Activated T-cell treated with anti-CD3 and anti-CD28 coated beads, Interleukin-2, amount 50 U/mL, for 1 hour (primary cell): ENCODE data around the gene LIN52.

Source experiments
- DNase-seq: peaks from one replicate; pipeline ENCODE4 v3.0.0-alpha.2; 2020

Gene LIN52

DNA sequence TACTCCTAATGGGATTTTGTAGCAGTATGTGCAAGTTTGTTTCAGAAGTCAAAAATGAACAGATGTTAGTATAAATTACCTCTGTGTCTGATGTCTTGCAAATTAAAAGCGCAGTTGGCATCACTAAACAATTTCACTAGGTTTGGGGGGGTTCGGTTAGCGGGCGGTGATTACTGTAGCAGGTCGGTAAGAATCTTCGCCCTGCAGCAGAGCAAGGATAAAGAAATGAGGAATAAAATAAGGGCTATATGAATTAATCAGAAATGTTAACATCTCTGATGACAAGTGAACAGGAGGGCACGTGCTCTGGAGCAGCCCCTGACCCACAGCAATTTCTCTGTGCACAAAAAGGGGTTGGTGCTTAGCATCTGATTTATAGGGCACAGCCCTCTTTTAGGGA lies 110.9 kb downstream of the LIN52 start:
- DNase-seq: no peak

GRCh38 chr14:74198441-74199234 lies 113.9 kb downstream of the LIN52 start:
- DNase-seq: no peak

- DNase-seq: no peak
Measured at GRCh38 chr14:74202113-74202512, 117.4 kb downstream of the LIN52 start.

- DNase-seq: no peak
Measured at GRCh38 chr14:74203639-74204038, 118.9 kb downstream of the LIN52 start.

DNA sequence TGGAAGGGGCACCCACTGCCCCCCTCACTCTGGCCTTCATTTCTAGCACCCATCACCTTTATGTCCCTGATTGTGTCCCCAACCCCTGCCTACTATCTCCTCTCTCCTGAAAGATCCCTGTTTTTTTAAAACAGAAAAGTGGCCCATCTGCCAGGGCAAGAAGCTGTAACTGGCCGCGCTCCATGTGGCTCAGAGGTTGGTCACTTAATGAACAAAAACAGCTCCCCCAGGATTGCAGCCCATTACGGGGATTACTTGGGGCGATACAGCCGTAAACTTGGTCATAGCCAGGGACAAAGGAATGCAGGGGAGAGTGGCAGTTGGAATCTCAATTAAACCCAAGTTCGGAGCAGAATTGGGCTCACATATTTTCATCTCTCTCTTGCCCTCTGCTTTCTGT lies 119.7 kb downstream of the LIN52 start:
- no peak for DNase-seq

DNA sequence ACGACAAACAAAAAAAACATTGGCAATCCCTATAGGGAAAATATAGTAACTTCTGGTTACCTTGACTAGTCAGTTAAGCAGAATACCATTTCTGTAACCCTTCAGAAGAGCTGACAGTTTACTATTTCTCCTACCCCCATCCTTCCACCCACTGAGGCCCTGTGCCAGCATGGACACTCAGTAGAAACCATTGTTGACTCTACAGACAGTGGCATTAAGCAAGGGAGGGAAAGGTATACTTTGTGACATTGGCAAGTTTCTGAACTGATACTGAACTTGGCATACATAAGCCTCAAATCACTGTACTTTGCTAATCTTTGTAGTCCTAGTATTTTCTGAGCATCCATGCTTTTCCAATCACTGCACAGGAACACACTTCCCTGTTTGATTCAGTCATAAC lies 121.1 kb downstream of the LIN52 start:
- DNase-seq: no peak

DNA sequence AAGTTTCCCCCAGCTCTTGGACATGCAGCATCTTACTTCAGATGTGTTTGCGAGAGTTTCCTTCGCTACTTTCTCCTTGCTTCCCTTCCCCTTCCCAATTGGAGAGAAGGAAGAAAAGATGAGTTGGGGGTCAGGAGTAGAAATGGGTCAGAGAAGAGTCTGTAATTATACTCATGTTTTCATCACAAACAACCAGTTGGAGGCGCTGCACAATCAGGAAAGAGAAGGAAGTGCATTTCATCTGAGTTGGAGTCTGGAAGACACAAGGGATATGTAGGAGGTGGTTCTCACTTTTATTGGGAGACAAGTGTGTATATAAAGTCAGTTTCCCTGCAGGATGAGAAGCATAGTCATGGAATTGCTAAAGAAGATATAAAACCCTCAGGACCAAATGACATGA lies 123.2 kb downstream of the LIN52 start:
- no peak for DNase-seq

DNA sequence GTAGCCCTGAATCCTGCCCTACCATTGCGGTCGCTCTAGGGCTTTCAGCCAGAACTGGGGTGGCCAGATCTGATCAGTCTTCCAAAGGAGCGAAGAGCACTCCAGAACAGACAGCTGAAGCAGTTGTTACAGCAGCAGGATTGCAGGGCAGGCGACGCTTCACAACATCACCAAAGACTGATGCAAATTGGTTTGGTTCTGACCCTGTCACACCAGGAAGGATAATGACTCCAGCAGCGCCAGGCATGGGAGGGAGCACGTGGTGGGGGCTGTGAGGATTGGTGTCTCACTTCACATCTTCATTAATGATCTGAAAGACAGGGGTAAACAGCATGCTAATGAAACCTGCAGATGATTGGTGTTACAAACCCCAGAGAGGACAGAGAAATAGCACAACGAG lies 123.9 kb downstream of the LIN52 start:
- no peak for DNase-seq

GRCh38 chr14:74211945-74212580 lies 127.3 kb downstream of the LIN52 start:
- no peak for DNase-seq

GRCh38 chr14:74213907-74214803 lies 129.4 kb downstream of the LIN52 start:
- DNase-seq: no peak

- no peak for DNase-seq
Measured at GRCh38 chr14:74216671-74217070, 131.9 kb downstream of the LIN52 start.

GRCh38 chr14:74217672-74218448 lies 133.1 kb downstream of the LIN52 start:
- DNase-seq: peak; percentile 82

GRCh38 chr14:74218462-74218861 lies 133.7 kb downstream of the LIN52 start:
- DNase-seq: no peak

DNA sequence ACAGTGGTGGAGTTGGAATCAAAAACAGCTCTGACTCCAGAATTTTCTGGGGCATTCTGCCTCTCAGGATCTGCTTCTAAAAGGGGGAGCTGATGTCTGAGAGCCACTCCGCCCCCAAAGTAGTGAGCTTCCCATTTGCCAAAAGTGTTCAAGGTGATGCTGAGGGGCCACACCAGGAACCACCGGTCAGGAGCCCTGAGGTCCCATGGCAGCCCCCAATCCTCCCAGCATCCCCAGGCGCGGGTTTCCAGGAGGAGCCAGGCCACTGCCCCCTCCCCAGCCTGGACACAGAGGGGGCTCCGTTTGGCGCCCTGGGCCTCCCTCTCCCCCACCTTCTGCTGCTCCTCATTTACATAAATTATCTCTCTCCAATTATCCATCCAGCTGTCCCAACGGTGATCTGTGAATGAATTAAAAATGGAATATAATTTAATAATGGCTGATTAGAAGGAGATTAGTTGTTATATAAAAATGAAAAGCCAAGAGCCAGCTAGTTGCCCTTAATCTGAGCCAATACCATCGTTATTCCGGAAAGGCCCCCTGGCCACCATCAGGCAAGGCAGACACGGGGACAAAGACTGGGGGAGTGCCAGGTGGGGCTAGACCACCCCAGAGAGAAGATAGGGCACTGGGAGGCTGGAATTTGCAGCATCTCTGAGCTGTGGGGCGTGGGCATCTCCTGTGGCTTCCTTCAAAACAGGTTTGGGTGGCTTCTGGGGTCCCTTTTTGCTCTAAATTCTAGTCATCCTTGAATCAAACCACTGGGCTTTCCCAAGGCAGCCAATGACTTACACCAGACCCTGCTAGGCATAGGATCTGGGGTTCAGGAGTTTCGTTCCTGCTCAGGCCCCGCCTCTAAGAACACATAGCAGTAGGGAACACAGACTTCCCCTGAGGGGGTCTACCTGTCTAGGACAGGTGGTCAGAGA lies 134.8 kb downstream of the LIN52 start:
- no peak for DNase-seq

DNA sequence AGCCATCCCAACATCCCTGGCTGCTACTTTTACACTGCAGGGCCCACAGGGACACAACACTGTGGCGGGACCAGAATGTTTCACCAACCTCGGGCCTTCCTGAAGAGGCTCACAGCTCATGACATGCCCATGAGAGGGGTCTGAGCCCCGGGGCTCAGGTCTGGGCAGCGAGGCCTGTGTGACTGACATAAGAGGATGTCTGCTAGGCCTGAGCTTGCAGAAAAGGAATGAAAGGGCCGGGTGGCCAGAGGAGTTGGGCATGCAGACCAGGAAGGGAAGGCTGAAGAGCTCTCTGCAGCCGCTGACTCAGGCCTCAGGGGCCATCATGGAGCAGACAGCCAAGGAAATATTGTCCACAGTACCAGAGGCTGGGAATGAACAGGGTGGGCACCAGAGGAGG lies 136.2 kb downstream of the LIN52 start:
- no peak for DNase-seq

- no peak for DNase-seq
Measured at GRCh38 chr14:74221741-74222140, 137.0 kb downstream of the LIN52 start.

GRCh38 chr14:74223016-74223415 lies 138.3 kb downstream of the LIN52 start:
- DNase-seq: no peak

- no peak for DNase-seq
Measured at GRCh38 chr14:74231784-74232183, 147.0 kb downstream of the LIN52 start.

GRCh38 chr14:74235017-74235416 lies 150.3 kb downstream of the LIN52 start:
- DNase-seq: no peak

- no peak for DNase-seq
Measured at GRCh38 chr14:74237441-74237840, 152.7 kb downstream of the LIN52 start.

GRCh38 chr14:74238974-74239847 lies 154.5 kb downstream of the LIN52 start, which contains the start of gene VSX2:
Gene VSX2 (plus strand): TSS chr14:74239449. CDS start chr14:74239562, 113 bp downstream.
- no peak for DNase-seq
